ENCODE results near the gene TMEM97.

TMEM97 gene

GRCh38 chr17:28367641-28368305, 48.8 kb downstream of the TMEM97 start:
- DNase-seq, result no peak

- no peak for DNase-seq
Measured at GRCh38 chr17:28368306-28368831, 49.4 kb downstream of the TMEM97 start.

GRCh38 chr17:28368915-28369683, 50.1 kb downstream of the TMEM97 start:
- DNase-seq, result no peak

- DNase-seq, result no peak
Measured at GRCh38 chr17:28369684-28370034, 50.7 kb downstream of the TMEM97 start.

- DNase-seq, result no peak
Measured at GRCh38 chr17:28370035-28370743, 51.2 kb downstream of the TMEM97 start, which contains the start of gene VTN. Gene VTN (minus strand): TSS chr17:28370307. CDS start chr17:28370203, 104 bp downstream.

- no peak for DNase-seq
Measured at GRCh38 chr17:28370744-28371103, 51.7 kb downstream of the TMEM97 start.

- DNase-seq, result peak; percentile 94
Measured at GRCh38 chr17:28371245-28372202, 52.5 kb downstream of the TMEM97 start, which contains the start of gene SARM1. Gene SARM1 (plus strand): TSS chr17:28371694. CDS start chr17:28372033, 339 bp downstream.

- peak; percentile 58 for DNase-seq
Measured at GRCh38 chr17:28372203-28372944, 53.4 kb downstream of the TMEM97 start.

- no peak for DNase-seq
Measured at GRCh38 chr17:28372945-28373274, 53.9 kb downstream of the TMEM97 start.
